NCI-H2081 treated with DMSO at 0.1 percent for 48 hours (cell line): ENCODE measurements around the gene IGSF9B.

Experiments
- DNase-seq: peaks from one replicate; lab custom pipeline; 2025; lab: John Stamatoyannopoulos, UW

Gene IGSF9B

GRCh38 chr11:133900176-133901105 lies 56.3 kb downstream of the IGSF9B start:
- DNase-seq, result no peak

GRCh38 chr11:133898770-133899115 lies 58.0 kb downstream of the IGSF9B start:
- DNase-seq, result no peak

- no peak for DNase-seq
These were observed 58.6 kb downstream of the IGSF9B start for GRCh38 chr11:133898031-133898769.

- DNase-seq, result no peak
These were observed 59.5 kb downstream of the IGSF9B start for GRCh38 chr11:133897331-133897650.

GRCh38 chr11:133896642-133897330 lies 60.0 kb downstream of the IGSF9B start:
- DNase-seq, result no peak

GRCh38 chr11:133896028-133896427 lies 60.7 kb downstream of the IGSF9B start:
- no peak for DNase-seq

- no peak for DNase-seq
These were observed 61.2 kb downstream of the IGSF9B start for GRCh38 chr11:133895551-133895950.

GRCh38 chr11:133895061-133895479 lies 61.7 kb downstream of the IGSF9B start:
- DNase-seq, result no peak

GRCh38 chr11:133893381-133893780 lies 63.4 kb downstream of the IGSF9B start:
- no peak for DNase-seq

GRCh38 chr11:133892584-133893380 lies 64.0 kb downstream of the IGSF9B start:
- DNase-seq, result no peak

GRCh38 chr11:133892126-133892525 lies 64.6 kb downstream of the IGSF9B start:
- no peak for DNase-seq

- DNase-seq, result no peak
These were observed 66.9 kb downstream of the IGSF9B start for GRCh38 chr11:133889893-133890292.

GRCh38 chr11:133889188-133889587 lies 67.6 kb downstream of the IGSF9B start:
- no peak for DNase-seq

- DNase-seq, result no peak
These were observed 69.0 kb downstream of the IGSF9B start for GRCh38 chr11:133887692-133888332.

- no peak for DNase-seq
These were observed 70.7 kb downstream of the IGSF9B start for GRCh38 chr11:133886029-133886428.

GRCh38 chr11:133872160-133872559 lies 84.6 kb downstream of the IGSF9B start:
- DNase-seq, result no peak

GRCh38 chr11:133867456-133867855 lies 89.3 kb downstream of the IGSF9B start:
- DNase-seq, result no peak

GRCh38 chr11:133865466-133865865 lies 91.3 kb downstream of the IGSF9B start:
- no peak for DNase-seq

- DNase-seq, result no peak
These were observed 92.0 kb downstream of the IGSF9B start for GRCh38 chr11:133864756-133865155.

- no peak for DNase-seq
These were observed 96.6 kb downstream of the IGSF9B start for GRCh38 chr11:133860151-133860550.
